HS-27A (cell line): ENCODE results near the gene GASK1A.
"Not testable (repeated sequence)": the region's sequence is repeated elsewhere in the genome, so short reads cannot be mapped to it uniquely, and the experiment has no call there.

ENCODE experiments used
- DNase-seq: peaks from one replicate; pipeline ENCODE4 v3.0.0-alpha.2; 2012; ENCODE audit warnings: low read depth, missing footprints

GASK1A gene

DNA sequence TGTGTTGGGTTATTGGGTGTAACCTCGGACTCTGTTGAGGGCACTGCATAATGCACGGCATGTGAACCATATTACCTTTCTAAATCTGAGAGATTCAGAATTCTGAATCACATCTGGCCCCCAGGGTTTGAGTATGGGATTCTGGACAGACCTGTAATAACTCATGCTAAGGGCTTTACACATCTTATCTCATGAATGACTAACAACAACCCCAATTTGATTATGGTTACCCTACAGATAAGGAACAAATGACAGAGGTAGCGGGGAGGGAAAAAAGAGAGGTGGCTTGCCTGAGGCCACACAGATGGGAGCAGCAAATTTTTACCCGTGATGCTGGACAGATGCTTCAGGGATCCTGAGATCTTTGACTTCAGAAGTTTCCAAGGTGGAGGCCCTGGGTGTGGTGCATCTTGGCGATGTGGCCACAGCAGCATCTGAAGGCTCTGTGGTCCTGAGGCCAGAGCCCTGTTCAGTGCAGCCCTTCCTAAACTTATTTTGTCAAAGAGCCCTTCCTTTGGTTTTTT lies 83.0 kb downstream of the GASK1A start:
- DNase-seq, result no peak

DNA sequence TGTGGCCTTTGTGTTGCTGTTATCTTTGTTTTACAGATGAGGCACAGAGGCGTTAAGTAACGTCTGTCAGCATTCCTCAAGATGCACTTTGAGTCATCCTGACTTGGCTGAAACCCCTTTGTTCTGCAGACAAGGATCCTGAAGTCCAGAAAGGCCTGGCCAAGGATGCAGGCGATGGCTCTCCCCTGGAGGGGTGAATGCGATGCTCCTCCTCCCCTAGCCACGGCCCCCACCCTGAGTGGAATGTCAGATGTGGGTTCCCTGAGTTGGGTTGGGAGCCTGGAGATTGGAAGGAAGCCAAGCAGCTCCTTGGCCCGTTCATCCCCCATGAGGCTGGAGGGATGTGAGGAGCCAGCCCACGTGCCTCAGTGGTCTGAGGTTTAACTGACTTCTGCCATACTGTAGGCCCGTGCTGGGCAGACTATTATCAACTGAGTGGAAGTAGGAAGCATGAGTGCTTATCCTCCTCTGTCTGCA lies 83.5 kb downstream of the GASK1A start:
- no peak for DNase-seq

DNA sequence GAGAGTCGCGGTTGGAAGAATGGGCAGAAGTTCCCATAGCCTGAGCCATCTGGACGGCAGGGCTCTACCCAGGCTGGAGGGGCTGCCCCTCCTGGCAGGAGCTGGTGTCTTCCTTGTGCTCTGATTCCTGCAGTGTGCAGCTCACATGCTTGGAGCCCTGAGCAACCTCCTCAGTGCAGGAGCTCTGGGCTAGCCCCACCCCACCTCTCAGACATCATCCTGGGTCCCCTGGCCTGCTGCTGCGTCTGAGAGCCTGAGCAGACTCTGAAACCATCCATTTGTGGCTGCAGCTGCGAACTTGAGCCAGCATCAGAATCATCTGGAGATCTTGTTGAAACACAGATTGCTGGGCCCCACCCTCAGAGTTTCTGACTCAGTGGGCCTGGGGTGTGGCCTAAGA lies 84.0 kb downstream of the GASK1A start:
- no peak for DNase-seq

DNA sequence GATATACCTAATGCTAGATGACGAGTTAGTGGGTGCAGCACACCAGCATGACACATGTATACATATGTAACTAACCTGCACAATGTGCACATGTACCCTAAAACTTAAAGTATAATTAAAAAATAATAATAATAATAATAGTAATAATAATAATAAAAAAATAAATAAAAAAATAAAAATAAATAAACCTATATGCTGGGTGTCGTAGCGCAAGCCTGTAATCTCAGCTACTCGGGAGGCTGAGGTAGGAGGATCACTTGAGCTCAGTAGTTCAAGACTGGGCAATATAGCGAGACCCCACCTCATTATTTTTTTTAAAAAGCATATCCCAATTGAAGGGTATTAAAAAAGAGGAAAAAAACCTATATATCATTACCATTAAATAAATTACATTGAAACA lies 91.6 kb downstream of the GASK1A start:
- not testable (repeated sequence) for DNase-seq

DNA sequence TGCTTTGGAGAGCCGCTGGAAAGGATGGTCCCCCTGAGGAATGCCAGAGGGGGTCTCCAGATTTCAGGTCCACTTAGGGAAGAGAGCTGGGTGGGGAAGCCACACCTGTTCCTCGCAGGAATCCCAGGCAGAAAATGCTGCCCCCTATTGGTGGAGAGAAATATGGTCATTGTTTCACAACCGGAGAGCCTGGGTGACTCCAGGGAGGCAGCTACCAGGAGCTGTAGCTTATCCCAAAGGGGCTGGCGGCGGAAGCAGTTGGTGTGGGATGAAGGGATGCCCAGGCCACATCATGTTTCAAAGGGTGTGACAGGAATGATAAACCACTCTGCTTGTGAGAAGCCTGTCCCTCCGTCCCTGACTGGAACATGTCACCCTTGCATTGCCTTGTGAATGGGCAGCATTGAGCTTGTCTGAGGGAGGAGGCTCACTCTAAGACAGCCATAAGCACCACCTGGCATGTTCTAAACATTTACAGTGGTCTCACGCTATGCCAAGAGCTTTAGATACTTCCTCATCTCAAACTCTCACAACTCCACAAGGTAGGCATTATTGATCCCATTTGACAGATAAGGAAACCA lies 92.3 kb downstream of the GASK1A start:
- DNase-seq, result no peak

DNA sequence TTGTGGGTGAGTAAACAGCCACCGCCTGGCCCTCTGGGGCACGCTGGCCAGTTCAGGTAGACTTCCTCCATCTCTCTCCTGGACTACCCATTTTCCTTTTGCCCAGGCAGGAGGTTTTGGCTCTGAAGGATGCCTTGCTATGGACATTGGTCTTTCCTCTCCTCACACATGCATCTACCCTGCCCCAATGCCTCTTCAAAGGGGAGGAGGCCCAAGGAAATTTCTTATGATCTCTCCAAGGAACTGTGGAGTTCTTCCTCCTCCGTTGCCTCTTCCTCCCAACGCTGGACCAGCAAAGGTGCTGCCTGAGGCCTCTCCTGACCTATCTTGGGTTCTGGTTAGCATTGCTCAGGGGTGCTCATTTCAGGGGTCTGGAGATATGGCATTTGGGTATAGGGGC lies 93.2 kb downstream of the GASK1A start:
- DNase-seq, result no peak

DNA sequence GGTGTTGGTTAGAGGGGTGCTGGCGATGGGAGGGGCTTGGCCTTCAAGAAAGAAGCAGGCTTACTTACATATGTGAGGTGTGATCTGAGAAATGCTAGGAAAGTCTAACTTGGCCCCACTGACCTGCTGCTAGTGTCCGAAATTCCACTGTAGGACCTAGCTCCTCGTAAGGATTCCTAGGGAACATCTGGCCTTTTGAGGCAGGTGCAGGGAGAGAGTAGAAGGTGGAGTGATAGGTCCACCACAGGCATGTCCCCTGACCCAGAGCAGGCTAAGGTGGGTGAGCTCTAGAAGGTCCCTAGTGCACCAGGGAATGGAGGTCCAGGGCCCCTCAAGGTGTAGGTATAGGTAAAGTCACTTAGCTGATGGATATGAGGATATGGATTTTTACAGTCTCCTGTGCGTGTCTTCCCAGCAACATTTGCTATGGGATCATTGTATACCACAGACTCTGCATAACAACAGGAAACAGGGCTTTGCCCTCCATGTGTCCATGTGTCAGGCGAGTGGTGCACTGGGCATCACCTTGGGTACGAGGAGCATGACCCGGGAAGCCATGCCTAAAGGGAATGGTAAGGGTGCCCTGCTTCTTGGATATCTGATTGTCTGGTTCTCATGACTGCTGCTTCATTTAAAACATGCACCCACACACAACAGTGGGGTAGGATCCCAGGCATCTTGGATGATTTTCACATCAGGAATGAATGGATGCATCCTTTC lies 94.2 kb downstream of the GASK1A start:
- DNase-seq, result no peak

DNA sequence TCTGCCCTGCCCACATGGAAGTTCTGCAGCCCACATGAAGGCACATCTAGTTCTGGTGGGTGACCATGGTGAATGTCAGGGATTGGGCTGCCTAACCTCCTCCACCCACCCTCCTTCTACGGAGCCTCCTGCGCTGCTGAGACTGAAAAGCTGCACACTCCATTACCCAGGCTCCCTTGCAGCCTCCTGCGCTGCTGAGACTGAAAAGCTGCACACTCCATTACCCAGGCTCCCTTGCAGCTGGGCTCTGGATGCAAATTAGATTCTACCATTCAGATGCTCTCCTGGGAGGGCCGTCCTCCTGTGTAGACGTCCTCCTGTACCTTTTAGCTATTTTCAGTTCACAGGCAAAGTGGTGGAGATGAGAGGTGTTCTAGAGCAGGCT lies 94.7 kb downstream of the GASK1A start:
- DNase-seq, result no peak

DNA sequence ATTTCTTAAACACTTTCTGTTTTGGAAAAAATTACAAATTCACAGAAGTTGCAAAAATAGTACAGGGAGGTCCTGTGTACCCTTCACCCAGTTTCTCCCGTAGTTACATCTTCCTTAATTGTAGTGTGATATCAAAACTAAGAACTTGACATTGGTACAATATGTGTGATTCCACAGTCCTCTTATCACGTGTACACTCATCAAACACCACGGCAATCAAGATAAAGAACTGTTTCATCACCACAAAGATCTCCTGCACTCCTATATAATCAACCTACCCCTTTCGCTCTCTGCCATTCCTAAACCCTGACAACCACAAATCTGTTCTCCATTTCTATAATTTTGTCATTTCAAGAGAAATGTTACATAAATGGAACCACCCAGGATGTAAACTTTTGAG lies 95.4 kb downstream of the GASK1A start:
- no peak for DNase-seq

DNA sequence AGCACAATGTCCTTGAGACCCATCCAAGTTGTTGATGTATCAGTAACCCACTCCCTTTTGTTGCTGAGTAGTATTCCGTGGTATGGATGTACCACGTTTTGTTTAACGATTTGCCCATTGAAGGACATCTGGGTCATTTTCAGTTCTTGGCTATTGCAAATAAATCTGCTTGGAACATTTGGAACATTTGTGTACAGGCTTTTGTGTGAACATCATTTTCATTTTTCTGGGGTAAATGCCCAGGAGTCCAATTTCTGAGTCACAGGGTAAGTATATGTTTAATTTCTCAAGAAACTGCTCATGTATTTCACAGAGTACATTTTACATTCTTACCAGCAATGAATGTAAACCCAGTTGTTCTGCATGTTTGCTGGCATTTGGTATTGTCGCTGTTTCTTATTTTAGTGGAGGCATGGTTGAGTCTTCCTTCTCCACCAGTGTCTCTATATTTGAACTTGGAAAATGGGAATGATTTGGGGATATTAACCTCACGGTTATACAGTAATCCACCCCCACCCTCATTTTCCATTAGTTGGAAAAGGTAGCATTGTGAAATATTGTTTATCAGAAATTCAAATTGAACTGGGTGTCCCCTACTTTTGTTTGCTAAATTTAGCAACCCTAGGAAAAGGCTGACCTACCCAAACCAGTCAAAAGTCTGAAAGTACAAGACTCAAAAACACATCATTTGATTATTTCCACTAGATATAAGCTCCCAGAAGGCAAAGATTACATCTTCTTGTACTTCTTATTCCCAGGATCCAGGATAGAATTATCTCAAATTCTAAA lies 96.0 kb downstream of the GASK1A start:
- no peak for DNase-seq

DNA sequence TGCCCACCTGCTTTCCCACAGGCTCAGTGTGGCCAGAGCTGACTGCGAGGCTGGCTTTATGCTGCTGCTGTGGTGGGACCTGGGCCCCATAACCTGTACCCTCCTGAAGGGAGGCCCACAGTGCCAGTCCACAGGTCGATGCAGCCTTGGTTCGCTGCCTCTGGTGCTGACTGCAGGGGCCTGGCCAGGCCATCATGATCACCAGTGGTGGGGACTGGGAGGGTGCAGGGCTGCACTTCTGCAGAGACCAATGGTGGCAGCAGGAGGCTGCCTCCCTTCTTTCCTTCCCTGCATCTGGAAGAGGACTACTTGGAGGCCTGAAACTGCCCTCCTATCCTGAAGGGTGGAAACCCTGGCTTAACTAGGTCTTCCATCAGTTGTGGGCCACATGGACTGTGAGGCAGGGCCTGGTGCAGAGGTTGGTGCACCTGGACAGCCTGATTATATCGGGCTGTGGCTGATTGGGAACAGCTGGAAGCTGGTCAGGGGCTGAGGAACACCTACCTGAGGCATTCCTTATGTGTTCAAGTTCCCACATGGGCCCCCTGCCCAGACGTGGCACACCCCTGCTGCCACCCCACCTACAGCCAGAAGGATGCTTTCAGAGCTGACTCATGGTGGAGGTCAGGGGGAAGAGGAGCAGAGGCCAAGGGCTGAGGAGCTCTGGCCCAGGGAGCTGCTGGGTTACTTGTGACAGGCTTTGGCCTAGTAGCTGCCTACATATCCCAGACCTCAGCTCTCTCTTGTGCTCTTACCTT lies 97.0 kb downstream of the GASK1A start:
- DNase-seq, result no peak

DNA sequence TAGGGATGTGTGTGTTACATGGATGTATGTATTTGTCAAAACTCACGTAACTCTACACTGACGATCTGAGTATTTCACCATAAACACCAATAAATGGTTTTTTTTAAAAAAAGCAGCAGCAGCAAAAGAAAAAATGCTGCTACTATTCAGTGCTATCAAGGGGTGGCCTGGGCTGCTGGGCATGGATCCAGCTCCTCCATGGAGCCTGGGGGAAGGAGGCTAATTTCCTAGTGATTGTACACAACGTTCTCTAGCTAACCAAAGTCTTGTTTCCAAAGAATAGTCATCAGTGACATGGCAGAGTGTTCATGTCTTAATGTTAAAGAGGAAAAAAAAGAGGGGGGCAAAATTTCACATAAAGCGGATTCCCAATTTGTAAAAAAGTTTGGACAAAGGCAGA lies 97.7 kb downstream of the GASK1A start:
- no peak for DNase-seq

DNA sequence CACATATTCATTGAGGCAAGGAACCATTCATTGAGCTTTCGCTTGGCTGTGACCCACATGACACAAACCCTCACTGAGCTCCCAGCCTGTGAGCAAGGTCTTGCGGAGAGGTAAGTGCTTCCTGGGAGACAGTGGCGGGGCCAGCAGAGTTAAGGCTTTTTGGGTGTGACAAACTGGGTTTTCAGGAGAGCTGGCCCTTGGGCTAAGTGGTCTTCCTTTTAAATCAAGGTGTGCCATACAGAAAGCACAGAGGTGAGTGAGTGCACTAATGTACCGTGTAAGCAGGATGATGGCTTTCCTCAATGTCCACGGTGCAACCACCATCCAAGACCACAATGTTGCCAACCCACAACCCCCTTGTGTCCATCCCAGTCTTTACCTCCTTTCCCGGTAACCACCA lies 98.2 kb downstream of the GASK1A start:
- no peak for DNase-seq

DNA sequence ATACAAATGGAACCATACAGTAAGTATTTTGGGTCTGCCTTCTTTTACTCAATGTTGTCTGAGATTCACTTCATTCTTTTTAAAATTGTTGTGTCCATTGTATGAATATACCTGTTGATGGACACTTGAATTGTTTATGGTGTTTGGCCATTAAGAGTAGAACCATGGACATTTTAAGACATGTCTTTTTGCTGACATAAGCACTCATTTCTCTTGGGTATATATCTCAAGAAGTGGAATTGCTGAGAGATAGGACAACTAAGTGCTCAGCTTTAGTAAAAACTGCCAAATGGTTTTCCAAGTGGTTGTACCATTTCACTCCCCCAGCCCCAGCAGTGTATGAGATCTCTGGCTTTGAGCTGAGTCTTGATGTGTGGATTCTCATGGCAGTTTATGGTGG lies 98.6 kb downstream of the GASK1A start:
- no peak for DNase-seq

DNA sequence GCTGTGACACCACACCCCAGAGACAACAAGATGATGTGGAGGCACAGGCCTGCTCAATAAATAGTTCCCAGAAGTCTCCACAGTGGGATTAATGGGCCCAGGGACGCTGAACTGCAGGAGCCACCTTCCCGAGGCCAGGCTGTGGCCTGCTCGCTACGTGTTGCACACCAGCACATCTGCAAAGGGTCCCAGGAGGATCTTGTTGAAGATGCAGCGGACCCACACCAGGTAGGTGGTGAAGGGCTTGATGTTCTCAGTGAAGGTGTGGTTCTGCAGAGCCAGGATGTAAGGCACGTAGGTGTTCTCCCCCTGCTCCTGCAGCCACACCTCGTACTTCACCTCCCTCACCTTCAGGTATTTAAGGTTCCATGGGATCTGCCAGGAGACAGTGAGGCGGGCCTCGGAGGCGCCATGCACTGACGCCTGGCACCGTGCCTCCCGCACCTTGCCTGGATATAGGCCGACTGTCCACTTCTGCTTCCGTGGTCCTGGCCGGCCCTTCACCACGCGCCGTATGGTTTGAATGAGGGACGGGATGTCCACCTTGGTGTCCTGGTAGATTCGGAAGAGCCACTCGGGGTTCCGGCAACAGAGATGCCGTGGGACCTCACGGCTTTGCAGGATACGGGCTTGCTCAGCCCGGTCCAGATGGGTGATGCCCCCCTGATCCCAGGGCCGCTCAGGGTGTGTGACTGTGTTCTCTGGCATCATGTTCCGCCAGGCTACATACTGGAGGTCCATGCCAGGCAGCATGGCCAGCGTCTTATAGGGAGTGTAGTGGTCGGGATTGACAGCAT lies 100.6 kb downstream of the GASK1A start:
- no peak for DNase-seq

DNA sequence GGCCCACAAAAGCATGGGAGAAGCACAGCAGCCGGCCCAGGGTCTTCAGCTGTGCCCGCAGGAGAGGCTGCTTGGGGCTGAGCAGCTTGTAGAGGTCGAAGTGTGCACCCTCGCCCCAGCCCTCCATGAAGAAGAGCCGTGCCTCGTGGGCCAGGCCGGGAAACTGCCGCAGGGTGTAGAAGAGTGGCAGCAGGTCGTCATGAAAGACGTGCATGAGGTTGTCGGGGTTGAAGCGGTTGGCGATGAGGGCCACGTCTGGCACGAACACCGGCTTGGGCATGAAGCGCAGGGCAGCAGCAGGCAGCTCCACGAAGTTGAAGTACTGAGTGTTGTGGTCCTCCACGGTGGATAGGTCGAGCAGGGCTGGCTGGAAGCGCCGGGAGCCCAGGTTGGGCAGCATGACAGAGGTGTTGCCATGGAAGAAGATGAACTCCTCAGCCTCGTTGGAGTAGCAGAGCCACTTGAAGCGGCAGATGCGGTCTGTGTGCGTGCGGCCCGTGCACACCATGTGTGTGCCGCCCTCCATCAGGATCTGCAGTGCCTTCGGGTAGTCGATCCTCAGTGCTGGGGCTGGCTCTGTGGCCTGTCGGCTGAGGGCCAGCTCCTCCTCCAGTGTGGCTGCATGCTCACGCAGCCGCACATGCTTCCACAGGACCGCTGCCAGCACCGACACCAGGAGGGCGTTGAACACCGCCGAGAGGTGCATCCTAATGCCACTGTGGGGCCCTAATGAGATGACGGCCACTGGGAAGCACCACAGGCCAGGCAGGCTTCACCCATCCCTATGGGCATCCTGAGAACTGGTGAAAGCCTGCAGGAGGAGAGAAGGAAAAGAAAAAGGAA lies 101.8 kb downstream of the GASK1A start:
- no peak for DNase-seq

DNA sequence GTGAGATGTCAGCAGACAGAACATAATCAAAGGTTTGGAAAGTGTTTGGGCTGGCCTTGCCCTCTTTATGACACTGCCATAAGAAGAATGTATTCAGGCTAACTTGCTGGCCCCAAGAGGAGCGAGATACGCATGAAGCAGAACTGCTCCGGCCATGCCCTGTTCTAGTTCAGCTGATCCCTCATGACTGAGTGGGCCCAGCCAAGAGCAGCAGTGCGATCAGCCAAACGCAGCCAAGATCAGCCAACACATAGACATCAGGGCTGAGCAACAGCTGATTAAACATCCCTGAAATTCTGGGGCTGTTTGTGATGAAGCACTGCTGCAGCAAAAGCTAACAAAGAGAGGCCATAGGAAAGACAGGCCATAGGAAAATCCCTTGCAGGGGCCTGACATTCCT lies 102.7 kb downstream of the GASK1A start:
- DNase-seq, result no peak

DNA sequence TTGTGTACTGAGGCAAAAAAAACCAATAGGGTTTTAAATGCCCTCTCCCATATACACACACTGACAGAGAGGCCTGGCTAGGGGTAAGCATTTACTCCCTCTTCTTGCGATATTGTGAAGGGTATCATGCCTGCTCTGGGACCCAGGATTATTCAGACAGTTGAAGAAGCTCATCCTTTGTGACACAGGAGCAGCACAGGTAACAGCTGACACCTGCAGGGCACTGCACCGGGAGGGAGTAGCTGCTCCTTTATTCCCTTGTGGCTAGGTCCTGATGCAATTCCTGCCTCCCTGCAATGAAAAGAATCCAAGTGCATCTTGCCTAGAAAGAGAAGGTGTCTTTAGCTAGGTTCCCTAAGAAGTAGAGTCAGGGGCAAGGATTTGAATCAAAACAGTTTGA lies 103.3 kb downstream of the GASK1A start:
- no peak for DNase-seq

DNA sequence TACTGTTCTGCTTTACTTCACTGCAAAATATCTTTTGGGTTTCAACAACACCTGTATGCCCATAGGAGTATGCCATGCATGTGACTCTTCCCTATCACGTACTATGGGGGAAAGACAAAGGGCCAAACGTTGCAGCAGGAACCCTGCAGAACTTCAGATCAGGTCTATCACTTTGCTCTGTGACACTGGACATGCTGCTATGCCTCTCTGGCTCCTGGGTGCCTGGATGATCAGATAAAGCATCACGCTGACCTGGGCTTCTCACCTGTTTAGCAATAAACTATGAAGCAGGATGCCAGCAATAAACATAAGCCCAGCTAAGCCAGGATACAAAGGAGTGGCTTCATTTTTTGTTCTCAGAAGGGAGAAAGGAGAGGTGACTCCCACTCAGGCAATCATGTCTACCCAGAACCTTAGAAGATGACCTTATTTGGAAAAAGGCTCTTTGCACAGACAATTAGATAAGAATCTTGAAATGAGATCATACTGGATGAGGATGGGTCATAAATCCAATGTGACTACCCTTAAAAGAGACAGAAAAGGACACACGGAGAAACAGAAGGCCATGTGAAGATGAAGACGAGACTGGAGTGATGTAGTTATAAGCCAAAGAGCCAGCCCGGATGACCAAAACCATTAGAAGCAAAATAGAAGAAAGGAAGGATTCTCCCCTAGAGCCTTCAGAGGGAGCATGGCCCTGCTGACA lies 107.5 kb downstream of the GASK1A start:
- no peak for DNase-seq

DNA sequence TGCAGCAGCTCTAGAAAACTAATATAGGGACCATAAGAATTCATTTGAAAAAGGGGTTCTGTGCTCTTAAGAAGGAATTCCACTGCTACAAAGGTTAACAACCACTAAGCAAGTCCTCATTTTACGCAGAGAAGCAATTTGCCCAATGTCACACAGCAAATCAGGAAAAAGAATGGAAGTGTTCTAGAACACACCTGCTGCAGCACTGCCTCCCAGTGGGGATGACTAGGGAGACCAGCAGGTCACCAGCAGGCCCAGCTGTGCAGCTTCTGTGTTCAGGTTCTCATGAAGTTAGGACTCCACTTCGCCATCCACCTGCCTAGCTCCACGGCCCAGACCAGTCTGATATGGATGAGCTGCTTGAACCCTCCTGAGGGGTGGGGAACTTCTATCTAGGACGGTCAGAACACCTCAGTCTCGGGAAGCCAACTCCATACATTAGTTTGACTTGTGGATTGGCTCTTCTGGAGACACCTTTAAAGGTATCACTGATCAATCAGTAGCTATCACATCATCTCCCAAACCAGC lies 108.2 kb downstream of the GASK1A start:
- DNase-seq, result no peak
